CD4-positive, alpha-beta T cell treated with Interferon gamma for 1 hour (primary cell): ENCODE results near the gene ENTPD7.
A peak's percentile ranks its signal among the peaks of the same experiment; 100 is the strongest.
"Not testable (repeated sequence)": the region's sequence is repeated elsewhere in the genome, so short reads cannot be mapped to it uniquely, and the experiment has no call there.

Experiments used
- DNase-seq: peaks from one replicate; pipeline ENCODE4 v3.0.0-alpha.2; 2020

ENTPD7 gene

DNA sequence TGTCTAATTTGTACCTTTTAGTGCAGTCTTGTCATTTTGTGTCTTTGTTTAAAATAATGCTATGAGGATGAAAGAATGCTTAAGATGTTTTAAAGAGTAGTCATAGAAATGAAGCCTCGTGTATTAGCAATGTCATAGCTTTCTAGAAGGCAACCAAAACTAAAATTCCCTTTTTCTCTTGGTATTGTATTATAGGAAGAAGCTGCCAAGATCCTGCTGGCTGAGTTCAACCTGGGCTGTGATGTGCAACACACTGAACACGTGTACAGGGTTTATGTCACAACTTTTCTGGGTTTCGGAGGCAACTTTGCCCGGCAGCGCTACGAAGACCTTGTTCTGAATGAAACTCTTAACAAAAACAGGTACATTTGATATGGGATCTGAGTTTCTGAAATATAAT lies 36.5 kb downstream of the ENTPD7 start:
- DNase-seq, result no peak

DNA sequence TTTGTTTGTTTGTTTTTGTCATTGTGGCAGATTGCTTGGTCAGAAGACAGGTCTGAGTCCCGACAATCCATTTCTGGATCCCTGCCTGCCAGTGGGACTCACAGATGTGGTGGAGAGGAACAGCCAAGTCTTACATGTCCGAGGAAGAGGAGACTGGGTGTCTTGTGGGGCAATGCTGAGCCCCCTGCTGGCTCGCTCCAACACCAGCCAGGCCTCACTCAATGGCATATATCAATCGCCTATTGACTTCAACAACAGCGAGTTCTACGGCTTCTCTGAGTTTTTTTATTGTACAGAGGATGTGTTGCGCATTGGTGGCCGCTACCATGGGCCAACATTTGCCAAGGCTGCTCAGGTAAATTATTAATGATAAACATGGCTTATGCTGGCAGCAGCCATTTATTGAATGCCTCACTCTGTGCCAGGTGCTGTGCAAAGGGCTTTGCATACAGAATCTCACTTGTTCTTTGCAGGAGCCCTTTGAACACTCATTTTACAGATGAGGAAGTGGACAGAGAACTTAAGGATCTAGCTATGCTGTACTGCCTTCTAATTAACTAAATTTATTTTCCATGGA lies 39.3 kb downstream of the ENTPD7 start:
- DNase-seq, result no peak

GRCh38 chr10:99700649-99701048 lies 41.3 kb downstream of the ENTPD7 start:
- DNase-seq, result no peak

- DNase-seq, result no peak
Observed at GRCh38 chr10:99708428-99709012, 49.2 kb downstream of the ENTPD7 start.

DNA sequence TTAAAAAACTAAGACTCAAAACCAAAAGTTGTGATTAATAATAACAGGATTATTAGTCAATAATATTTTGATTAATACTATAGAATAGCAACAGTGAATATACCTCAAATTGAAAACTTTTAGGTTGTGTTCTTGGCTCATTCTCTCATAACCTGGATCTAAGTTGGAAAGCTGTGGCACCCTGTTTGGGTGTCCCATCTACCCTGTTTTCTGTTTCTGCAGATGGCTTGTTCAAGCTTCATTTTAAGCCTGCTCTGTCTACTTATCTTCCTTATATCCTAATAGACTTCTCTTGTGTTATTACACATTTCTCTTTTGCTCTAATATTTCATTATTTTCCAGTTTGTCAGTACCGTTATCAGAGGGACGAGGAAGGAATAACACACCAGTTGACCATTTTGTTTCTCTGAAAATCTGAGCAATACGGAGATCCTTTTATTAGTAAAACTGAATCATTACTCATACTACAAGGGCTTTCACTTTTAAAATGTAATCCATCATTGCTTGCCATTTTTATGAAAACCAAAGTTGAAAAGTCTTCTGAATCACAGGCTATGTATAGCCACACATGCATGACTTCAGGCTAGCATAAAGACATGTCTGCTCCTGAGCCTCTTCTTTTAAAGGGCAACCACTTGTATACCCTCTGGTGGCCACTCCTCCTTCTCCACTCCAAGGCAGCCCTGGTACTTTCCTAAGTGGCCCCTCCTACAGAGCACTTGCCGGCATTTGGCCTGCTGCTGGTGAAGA lies 50.3 kb downstream of the ENTPD7 start:
- DNase-seq, result no peak

DNA sequence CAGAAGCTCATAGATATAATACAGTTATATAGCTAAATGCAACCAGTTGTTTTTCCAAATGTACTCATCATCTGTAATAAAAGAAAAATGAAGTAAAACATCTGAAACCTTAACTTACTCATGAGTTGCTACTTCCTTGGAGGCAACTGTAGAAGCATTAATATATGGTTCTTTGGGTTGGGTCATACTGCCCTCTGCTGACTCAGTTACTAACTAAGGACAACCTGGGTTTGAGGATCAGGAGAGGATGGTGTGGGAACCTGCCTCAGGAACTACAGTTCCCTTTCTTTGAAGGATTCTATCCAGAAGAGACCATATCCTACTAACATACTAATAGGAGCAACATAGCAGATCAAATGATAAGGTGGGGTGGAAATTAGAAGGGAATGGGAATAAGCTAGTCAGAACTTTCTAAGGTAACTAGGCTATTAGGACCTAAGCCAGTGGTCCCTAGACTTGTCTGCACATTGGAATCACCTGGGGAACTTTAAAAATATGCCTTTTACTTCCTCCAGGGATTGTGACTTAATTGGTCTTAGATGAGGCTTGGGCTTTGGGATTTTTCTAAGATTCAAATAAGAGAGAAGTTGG lies 51.9 kb downstream of the ENTPD7 start:
- DNase-seq, result peak; percentile 2

DNA sequence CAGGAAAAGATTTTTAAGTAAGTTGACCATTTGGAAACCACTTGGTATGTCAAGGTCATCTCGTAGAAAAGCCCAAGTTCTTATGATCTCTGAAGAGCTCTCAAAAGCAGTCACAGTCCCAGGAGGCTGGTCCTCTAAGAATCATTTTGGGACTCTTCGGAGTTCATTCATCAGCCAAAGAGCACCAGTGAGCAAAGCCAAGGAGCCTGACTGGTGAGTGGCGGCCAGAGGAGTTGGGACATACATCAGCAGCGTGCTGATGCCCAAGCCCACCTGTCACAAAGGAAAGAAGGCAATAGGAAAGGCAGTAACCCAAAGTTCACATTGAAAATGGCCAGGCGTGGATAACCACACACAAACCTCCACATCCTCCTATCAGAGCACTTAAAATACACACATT lies 55.1 kb downstream of the ENTPD7 start:
- DNase-seq, result no peak

GRCh38 chr10:99720387-99720786 lies 61.1 kb downstream of the ENTPD7 start:
- DNase-seq, result no peak

- DNase-seq, result no peak
Observed at GRCh38 chr10:99730026-99730425, 70.7 kb downstream of the ENTPD7 start.

- no peak for DNase-seq
Observed at GRCh38 chr10:99731306-99732032, 72.2 kb downstream of the ENTPD7 start.

GRCh38 chr10:99732033-99732842 lies 72.9 kb downstream of the ENTPD7 start, which contains the start of the genes COX15 and CUTC:
Gene COX15, minus strand, starts transcription at chr10:99732127. Its CDS starts 78 bp downstream, at chr10:99732049.
Gene CUTC, plus strand, starts transcription at chr10:99732234. Its CDS starts 115 bp downstream, at chr10:99732349.
- peak; percentile 94 for DNase-seq

DNA sequence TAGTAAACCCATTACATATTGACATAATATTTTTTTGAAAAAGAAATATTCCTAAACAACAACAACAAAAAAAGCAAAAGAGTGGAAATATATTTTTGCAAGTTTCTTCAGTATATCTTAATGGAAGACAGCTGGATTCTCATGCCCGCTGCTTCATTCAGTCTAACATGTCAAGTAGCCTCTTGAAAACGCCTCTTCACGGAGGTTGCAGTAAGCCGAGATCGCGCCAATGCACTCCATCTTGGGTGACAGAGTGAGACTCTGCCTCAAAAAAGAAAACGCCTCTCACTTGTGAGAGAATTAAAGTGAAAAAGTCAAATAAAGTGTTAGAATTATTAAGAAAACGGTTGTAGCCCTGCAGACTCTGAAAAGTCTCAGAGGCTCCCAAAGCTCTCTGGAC lies 74.1 kb downstream of the ENTPD7 start:
- no peak for DNase-seq

DNA sequence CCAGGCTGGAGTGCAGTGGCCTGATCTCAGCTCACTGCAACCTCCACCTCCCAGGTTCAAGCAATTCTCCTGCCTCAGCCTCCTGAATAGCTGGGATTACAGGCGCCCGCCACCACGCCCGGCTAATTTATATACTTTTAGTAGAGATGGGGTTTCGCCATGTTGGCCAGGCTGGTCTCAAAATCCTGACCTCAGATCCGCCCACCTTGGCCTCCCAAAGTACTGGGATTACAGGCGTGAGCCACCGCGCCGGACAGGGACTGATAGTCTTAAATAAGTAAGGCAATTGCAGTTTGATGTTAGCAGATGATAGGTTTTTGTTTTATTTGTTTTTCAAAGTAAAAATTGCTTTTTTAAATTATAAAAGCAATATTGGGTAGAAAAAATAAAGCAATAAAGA lies 74.8 kb downstream of the ENTPD7 start:
- DNase-seq, result not testable (repeated sequence)

GRCh38 chr10:99740260-99740659 lies 81.0 kb downstream of the ENTPD7 start:
- no peak for DNase-seq

DNA sequence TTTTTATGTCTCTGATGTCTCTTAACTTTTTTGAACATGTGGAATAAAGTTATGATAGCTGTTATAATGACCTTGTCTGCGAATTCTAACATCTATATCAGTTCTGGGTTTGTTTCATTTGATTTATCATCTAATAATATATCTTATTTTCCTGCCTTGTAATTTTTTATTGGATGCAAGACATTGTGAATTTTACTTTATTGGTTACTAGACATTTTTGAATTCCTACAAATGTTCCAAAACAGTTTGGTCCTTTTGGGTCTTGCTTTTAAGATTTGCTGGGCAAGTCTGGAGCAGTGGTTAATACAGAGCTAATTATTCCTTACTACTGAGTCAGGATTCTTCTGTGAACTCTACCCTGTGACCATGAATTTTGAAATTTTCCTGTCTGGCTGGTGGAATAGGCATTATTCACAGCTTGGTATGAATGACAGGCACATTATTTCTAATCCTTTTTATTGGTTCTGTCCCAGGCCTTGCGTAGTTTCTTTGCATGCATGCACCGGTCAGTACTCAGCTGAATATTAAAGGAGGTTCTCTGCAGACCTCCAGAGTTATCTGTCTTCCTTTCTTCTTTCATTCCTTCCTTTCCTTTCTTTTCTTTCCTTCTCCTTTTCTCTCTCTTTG lies 81.7 kb downstream of the ENTPD7 start:
- DNase-seq, result no peak

DNA sequence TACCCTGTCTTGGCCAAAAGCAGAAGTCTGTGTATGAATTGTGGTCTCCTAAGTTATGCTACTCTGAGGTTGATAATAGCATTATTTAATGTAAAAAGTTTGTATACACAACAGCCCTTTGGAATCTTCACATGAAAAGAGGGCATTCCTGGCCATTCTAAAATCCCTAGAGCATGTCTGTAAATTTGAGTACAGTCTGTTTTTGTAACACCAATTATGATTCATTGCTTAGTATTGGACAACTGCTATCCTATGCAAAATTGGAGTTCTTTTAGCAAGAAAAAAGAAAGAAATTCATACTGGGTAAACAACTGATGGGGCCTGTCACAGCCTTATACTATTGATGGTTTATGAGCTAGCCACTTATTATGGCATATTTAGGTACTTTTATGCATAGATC lies 82.9 kb downstream of the ENTPD7 start:
- no peak for DNase-seq

DNA sequence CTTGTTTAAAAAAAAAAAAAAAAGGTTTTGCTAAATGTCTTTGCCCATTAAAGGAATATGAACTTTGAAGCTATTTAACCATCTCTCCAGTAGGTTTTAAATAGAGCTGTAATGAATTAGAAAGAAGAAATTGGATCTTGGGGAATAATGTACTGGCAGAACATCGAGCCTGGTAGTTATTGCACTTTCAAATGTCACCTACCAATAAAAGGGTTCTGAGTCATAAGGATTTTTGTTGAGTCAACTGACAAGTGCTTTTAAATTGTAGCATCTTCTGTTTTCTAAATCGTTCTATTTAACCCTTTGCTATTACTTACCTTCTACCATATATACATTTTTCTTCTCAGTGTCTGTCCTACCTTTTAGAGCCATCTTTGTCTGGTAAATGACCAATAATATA lies 83.4 kb downstream of the ENTPD7 start:
- DNase-seq, result no peak

GRCh38 chr10:99743841-99744240 lies 84.5 kb downstream of the ENTPD7 start:
- no peak for DNase-seq

DNA sequence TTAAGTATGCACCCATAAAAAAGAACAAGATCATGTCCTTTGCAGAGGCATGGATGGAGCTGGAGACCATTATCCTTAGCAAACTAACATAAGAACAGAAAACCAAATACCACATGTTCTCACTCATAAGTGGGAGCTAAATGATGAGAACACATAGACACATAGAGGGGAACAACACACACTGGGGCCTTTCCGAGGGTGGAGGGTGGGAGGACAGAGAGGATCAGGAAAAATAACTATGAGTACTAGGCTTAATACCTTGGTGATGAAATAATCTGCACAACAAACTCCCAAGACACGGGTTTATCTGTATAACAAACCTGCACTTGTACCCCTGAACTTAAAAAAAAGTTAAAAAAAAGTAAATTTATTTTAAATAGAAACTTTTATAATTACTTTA lies 86.9 kb downstream of the ENTPD7 start:
- not testable (repeated sequence) for DNase-seq

- DNase-seq, result no peak
Observed at GRCh38 chr10:99748823-99749451, 89.6 kb downstream of the ENTPD7 start.

- no peak for DNase-seq
Observed at GRCh38 chr10:99750641-99751040, 91.3 kb downstream of the ENTPD7 start.
